Measurements from ENCODE around the gene CACNA1B.
A peak's percentile ranks its signal among the peaks of the same experiment; 100 is the strongest.

Gene CACNA1B

DNA sequence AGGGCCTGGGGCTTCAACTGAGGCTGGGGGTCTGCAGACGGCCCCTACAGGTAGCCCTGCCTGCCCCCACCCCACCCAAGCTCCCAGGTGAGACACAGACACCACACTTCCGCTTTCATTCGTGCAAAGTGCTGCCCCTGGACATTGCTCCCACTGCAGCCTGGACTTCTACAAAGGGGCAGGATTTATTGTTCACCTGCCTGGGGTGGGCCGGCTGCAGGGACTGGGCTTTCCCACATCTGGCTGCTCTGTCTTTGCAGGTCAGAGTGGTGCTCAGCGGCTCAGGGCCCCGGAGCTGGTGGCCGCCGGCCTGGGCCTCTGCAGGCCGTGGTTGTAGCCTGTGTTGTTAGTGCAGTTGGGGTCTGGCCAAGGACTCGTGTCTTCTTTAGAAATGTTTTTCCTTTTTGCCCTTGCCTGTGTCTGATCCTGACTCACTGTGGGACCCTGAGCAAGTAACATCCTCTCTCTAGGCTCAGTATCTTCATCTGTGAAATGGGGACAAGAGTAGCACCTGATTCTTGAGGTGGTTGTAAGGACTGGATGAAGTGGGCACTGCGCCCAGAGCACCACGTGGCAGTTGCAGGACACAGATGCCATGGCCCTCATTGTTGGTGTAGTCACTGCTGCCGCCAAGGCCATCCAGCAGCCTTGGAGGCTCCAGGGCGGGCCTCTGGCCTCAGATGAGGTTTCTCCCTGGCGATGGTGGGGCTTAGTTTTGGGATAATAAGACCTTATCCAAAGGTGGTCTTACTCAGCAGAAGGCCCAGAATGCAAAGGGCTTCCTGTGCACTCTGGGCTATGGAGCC lies 143.9 kb downstream of the CACNA1B start:
- TF ChIP-seq, protein P1, sequence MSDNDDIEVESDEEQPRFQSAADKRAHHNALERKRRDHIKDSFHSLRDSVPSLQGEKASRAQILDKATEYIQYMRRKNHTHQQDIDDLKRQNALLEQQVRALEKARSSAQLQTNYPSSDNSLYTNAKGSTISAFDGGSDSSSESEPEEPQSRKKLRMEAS (IDR thresholded peaks at IDR 0.05) = no peak
- no peak for TF ChIP-seq TAF1 (IDR thresholded peaks at IDR 0.05; ENCODE audit: low read depth)
- no peak for TF ChIP-seq FOXM1 (IDR thresholded peaks at IDR 0.05; ENCODE audit: borderline replicate concordance, low read depth)
- no peak for TF ChIP-seq REST (IDR thresholded peaks at IDR 0.05; ENCODE audit: low read depth)
- no peak for TF ChIP-seq TCF12 (IDR thresholded peaks at IDR 0.05; ENCODE audit: low read depth)
- TF ChIP-seq CREB1 (IDR thresholded peaks at IDR 0.05; ENCODE audit: low read depth) = no peak
- no peak for TF ChIP-seq TEAD4 (IDR thresholded peaks at IDR 0.05)
- TF ChIP-seq CEBPB (IDR thresholded peaks at IDR 0.05) = no peak
- no peak for TF ChIP-seq RAD21 (IDR thresholded peaks at IDR 0.05; ENCODE audit: low read depth)
- TF ChIP-seq ZBTB7A (IDR thresholded peaks at IDR 0.05; ENCODE audit: low read depth) = no peak
- no peak for TF ChIP-seq EP300 (IDR thresholded peaks at IDR 0.05; ENCODE audit: borderline replicate concordance)
- no peak for TF ChIP-seq USF1 (IDR thresholded peaks at IDR 0.05)
- TF ChIP-seq YY1 (IDR thresholded peaks at IDR 0.05; ENCODE audit: low read depth) = no peak
- no peak for TF ChIP-seq NFIC (IDR thresholded peaks at IDR 0.05)

DNA sequence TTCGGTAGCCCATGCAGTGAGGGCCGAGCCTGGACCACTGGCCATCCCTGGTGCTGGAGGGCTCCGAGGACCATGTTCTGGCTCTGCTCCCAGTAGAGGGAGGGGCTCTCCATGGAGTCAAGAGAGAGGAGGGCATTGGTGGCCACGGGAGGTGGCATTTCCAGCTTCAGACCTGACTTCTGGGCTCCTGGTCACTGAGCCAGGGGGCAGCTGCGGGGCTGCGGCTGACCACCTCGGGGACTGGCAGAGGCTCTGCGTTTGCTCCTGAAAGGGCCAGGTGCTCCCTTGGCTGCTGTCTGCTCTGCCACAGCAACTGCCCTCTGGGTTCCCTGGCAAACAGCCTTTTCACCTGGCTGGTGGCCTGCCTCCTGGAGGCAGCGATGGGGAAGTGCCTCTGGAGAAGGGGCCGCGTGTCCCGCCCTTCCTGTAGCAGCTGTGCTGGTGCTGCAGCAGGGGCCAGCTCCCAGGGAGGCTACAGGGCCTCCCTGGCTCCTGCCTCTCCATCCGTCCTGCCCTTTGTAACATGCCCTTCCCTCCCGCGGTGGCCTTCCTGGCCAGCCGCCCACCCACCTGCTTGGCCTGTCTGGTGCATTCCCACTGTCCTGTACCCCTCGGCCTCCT lies 144.6 kb downstream of the CACNA1B start:
- TF ChIP-seq RAD21 (IDR thresholded peaks at IDR 0.05; ENCODE audit: low read depth) = peak; percentile 40; the same call in 1 of the 2 replicates
- TF ChIP-seq TEAD4 (IDR thresholded peaks at IDR 0.05) = no peak

DNA sequence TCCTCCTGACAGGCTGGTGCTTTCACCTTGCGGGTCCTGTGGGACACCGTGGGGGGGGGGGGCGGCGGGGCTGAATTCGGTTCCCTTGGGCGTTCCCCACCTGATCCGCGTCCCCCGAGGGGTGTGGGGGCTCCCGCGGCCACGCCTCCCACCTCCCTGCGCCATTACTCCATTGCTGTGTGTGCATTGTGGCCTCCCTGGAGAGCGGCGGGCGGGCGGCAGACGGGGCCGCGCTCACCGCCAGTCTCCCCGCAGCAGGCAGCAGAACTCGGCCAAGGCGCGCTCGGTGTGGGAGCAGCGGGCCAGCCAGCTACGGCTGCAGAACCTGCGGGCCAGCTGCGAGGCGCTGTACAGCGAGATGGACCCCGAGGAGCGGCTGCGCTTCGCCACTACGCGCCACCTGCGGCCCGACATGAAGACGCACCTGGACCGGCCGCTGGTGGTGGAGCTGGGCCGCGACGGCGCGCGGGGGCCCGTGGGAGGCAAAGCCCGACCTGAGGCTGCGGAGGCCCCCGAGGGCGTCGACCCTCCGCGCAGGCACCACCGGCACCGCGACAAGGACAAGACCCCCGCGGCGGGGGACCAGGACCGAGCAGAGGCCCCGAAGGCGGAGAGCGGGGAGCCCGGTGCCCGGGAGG lies 145.3 kb downstream of the CACNA1B start:
- TF ChIP-seq EGR1 (IDR thresholded peaks at IDR 0.05) (no peak), TEAD4 (IDR thresholded peaks at IDR 0.05) (no peak), ZBTB7A (IDR thresholded peaks at IDR 0.05; ENCODE audit: low read depth) (no peak), TAF1 (IDR thresholded peaks at IDR 0.05; ENCODE audit: low read depth) (no peak), FOXM1 (IDR thresholded peaks at IDR 0.05; ENCODE audit: borderline replicate concordance, low read depth) (no peak), YY1 (IDR thresholded peaks at IDR 0.05; ENCODE audit: low read depth) (no peak), RAD21 (IDR thresholded peaks at IDR 0.05; ENCODE audit: low read depth) (no peak), REST (IDR thresholded peaks at IDR 0.05; ENCODE audit: low read depth) (no peak), USF1 (IDR thresholded peaks at IDR 0.05) (no peak), CREB1 (IDR thresholded peaks at IDR 0.05; ENCODE audit: low read depth) (no peak), NFIC (IDR thresholded peaks at IDR 0.05) (no peak), TCF12 (IDR thresholded peaks at IDR 0.05; ENCODE audit: low read depth) (no peak)
- TF ChIP-seq, protein P1 (IDR thresholded peaks at IDR 0.05) = no peak

DNA sequence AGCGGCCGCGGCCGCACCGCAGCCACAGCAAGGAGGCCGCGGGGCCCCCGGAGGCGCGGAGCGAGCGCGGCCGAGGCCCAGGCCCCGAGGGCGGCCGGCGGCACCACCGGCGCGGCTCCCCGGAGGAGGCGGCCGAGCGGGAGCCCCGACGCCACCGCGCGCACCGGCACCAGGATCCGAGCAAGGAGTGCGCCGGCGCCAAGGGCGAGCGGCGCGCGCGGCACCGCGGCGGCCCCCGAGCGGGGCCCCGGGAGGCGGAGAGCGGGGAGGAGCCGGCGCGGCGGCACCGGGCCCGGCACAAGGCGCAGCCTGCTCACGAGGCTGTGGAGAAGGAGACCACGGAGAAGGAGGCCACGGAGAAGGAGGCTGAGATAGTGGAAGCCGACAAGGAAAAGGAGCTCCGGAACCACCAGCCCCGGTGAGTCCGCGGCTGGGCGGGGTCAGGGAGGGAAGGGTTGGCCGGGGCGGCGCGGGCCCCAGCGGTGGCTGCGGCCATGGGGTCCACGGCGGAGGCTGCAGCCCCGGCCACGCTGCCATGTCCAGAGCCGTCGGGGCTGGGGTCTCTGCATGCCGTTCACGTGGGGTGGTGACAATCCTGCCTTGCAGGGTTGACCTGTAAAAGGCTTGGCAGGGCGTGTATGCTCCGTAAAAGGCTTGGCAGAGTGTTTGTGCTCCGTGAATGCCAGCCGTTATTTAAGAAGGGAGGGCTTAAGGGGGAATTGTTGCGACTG lies 146.0 kb downstream of the CACNA1B start:
- TF ChIP-seq EGR1 (IDR thresholded peaks at IDR 0.05) (no peak), TEAD4 (IDR thresholded peaks at IDR 0.05) (no peak), USF1 (IDR thresholded peaks at IDR 0.05) (no peak), TCF12 (IDR thresholded peaks at IDR 0.05; ENCODE audit: low read depth) (no peak), TAF1 (IDR thresholded peaks at IDR 0.05; ENCODE audit: low read depth) (no peak), YY1 (IDR thresholded peaks at IDR 0.05; ENCODE audit: low read depth) (no peak), FOXM1 (IDR thresholded peaks at IDR 0.05; ENCODE audit: borderline replicate concordance, low read depth) (no peak), REST (IDR thresholded peaks at IDR 0.05; ENCODE audit: low read depth) (no peak), RAD21 (IDR thresholded peaks at IDR 0.05; ENCODE audit: low read depth) (no peak), ZBTB7A (IDR thresholded peaks at IDR 0.05; ENCODE audit: low read depth) (no peak)
- TF ChIP-seq, protein P1 (IDR thresholded peaks at IDR 0.05) = no peak

Measured in Ishikawa (cell line).